ENCODE results near the gene CNTD1. TPM values are rescaled to one million over a fixed set of nuclear protein-coding genes. Genes with fewer than 3 reads are reported as not detected.

CNTD1 gene
- polyA plus RNA-seq, 1 experiment = 0.45 TPM

DNA sequence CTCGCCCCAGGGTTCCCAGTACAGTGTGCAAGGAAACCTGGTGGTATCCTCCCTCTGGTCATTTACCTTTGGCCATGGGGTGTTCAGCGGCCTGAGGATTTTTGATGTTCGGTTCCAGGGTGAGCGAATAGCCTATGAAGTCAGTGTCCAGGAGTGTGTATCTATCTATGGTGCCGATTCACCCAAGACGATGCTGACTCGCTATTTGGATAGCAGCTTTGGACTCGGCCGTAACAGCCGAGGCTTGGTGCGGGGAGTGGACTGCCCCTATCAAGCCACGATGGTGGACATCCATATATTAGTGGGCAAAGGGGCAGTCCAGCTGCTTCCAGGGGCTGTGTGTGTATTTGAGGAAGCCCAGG, 46.9 kb downstream of the CNTD1 start:
- ChIA-PET POLR2A (no interaction called here), CTCF (interaction anchor here (2.7 to 7.9 kb wide), 3 partner anchors 10 to 93 kb away, joined by 8 to 62 read pairs (median 61); no protein-coding TSS in a partner anchor)
- no peak for DNase-seq (ENCODE audit: low read depth)
- H3K36me3 ChIP-seq (ENCODE audit: control insufficient read depth, insufficient read depth, low read length) = peaks cover 15% of the 10 kb centered on the region
- H3K27me3 ChIP-seq (ENCODE audit: control insufficient read depth, insufficient read depth, low read length) = no peaks in the 10 kb centered on the region; the same call in 1 of the 2 replicates
- TF ChIP-seq, protein P1, sequence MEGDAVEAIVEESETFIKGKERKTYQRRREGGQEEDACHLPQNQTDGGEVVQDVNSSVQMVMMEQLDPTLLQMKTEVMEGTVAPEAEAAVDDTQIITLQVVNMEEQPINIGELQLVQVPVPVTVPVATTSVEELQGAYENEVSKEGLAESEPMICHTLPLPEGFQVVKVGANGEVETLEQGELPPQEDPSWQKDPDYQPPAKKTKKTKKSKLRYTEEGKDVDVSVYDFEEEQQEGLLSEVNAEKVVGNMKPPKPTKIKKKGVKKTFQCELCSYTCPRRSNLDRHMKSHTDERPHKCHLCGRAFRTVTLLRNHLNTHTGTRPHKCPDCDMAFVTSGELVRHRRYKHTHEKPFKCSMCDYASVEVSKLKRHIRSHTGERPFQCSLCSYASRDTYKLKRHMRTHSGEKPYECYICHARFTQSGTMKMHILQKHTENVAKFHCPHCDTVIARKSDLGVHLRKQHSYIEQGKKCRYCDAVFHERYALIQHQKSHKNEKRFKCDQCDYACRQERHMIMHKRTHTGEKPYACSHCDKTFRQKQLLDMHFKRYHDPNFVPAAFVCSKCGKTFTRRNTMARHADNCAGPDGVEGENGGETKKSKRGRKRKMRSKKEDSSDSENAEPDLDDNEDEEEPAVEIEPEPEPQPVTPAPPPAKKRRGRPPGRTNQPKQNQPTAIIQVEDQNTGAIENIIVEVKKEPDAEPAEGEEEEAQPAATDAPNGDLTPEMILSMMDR (IDR thresholded peaks at IDR 0.05; ENCODE audit: insufficient read depth, low read depth, low read length) = no peak
- H3K4me3 ChIP-seq (ENCODE audit: low read depth, low read length) = no peak overlapping the region

DNA sequence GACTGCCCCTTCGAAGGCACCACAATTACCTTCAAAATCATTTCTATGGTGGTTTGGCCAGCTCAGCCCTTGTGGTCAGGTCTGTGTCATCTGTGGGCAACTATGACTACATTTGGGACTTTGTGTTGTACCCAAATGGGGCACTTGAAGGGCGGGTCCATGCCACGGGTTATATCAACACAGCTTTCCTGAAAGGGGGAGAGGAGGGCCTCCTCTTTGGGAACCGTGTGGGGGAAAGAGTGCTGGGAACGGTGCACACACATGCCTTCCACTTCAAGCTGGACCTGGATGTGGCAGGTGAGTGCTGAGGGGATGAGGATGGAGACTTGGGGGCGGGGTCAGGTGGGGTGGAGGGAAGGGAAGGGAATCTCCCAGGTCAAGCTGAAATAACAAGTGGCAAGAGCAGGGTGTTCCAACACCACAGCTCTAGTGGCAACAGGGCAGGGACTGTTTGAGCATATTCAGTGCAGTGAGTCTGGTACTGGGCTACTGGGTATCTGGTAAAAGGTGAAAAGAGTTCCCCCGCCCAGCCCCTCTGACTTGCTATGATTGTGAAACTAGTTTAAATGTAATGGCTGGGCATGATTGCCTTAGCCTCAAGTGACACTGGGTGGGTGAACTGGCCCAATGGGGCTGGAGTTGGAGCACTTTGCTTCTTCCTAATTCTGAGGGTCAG, 47.4 kb downstream of the CNTD1 start:
- TF ChIP-seq, protein P1 (IDR thresholded peaks at IDR 0.05; ENCODE audit: insufficient read depth, low read depth, low read length) = no peak
- DNase-seq (ENCODE audit: low read depth) = no peak
- ChIA-PET POLR2A (interaction anchor here (0.5 kb wide), 1 partner anchor 11 kb away, joined by 4 read pairs; no protein-coding TSS in a partner anchor), CTCF (interaction anchor here (5.3 to 7.9 kb wide), 2 partner anchors 83 to 92 kb away, joined by 61 to 62 read pairs; no protein-coding TSS in a partner anchor)
- peaks cover 15% of the 10 kb centered on the region for H3K36me3 ChIP-seq (ENCODE audit: control insufficient read depth, insufficient read depth, low read length)
- no peak overlapping the region for H3K4me3 ChIP-seq (ENCODE audit: low read depth, low read length)
- H3K27me3 ChIP-seq (ENCODE audit: control insufficient read depth, insufficient read depth, low read length) = no peaks in the 10 kb centered on the region; the same call in 1 of the 2 replicates

DNA sequence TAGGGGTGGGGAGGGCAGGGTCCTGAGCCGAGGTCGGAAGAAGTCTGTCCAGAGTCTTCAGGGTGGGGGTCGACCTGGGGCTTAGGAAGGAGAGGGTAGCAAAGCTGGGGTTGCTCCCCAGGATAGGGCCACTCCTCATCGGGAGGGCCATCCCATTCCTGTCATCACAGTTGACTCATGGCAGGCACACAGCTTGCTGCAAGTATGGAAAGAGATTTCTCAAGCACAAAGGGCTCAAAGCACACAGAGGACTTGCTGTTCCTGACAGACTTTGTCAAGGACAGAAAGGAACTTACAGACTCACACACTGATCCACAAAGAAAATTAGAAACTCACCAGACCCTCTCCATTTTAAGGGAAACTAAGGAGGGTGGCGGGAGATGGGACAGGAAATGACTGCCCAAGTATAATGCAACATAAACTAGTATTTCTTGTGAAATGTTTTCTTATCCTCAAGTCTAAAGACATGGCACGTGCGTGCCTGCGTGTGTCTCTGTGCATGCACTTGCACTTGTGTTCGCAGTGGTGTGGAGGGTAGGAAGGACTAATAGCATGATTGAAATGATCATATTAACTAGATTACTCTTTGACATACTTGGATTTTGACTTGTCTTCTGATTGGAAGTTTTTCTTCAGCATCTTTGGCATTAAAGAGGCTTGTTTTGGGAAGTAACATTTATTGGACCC, 48.1 kb downstream of the CNTD1 start:
- Histone ChIP-seq H3K27me3 (ENCODE audit: control insufficient read depth, insufficient read depth, low read length) (no peaks in the 10 kb centered on the region; the same call in 1 of the 2 replicates), H3K4me3 (ENCODE audit: low read depth, low read length) (no peak overlapping the region), H3K36me3 (ENCODE audit: control insufficient read depth, insufficient read depth, low read length) (peaks cover 14% of the 10 kb centered on the region)
- no peak for DNase-seq (ENCODE audit: low read depth)
- ChIA-PET CTCF (interaction anchor here (3.5 to 7.9 kb wide), 3 partner anchors 83 to 91 kb away, joined by 18 to 62 read pairs (median 61); no protein-coding TSS in a partner anchor), POLR2A (interaction anchor here (0.5 kb wide), 1 partner anchor 11 kb away, joined by 4 read pairs; no protein-coding TSS in a partner anchor)
- TF ChIP-seq, protein P1 (IDR thresholded peaks at IDR 0.05; ENCODE audit: insufficient read depth, low read depth, low read length) = no peak

DNA sequence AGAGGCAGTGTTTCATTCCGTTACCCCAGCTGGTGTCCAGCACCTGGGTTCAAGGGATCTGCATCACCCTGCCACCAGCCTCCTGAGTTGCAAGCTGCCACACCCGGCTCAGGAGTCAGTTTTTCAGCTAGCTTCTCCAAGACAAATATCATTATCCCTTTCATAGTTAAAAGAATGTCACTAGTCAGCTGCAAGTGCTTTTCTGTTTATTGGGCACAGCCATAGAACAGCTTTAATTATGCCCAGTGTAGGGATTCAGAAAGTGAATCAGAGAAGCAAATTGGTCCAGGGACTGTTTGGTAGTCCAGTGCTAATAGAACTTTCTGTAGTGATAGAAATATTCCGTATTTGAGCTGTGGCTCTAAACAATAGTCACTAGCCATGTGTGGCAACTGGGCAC, 49.4 kb downstream of the CNTD1 start:
- Histone ChIP-seq H3K36me3 (ENCODE audit: control insufficient read depth, insufficient read depth, low read length) (peaks cover 11% of the 10 kb centered on the region), H3K4me3 (ENCODE audit: low read depth, low read length) (no peak overlapping the region), H3K27me3 (ENCODE audit: control insufficient read depth, insufficient read depth, low read length) (no peaks in the 10 kb centered on the region; the same call in 1 of the 2 replicates)
- DNase-seq (ENCODE audit: low read depth) = no peak
- ChIA-PET POLR2A (interaction anchor here (0.7 kb wide), 1 partner anchor 51 kb away, joined by 6 read pairs; no protein-coding TSS in a partner anchor), CTCF (interaction anchor here (0.7 to 7.9 kb wide), 6 partner anchors 9 to 92 kb away, joined by 3 to 61 read pairs (median 5); no protein-coding TSS in a partner anchor)
- TF ChIP-seq, protein P1 (IDR thresholded peaks at IDR 0.05; ENCODE audit: insufficient read depth, low read depth, low read length) = no peak

DNA sequence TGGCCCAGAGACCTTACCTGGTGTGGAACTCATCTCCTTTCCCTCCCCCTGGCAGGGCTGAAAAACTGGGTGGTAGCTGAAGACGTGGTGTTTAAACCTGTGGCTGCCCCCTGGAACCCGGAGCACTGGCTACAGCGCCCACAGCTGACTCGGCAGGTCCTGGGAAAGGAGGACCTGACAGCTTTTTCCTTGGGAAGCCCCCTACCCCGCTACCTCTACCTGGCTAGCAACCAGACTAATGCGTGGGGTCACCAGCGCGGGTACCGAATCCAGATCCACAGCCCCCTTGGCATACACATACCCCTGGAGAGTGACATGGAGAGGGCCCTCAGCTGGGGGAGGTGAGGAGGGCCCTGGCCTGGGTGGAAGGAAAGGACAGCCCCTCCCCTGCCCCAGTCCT, 50.4 kb downstream of the CNTD1 start:
- Histone ChIP-seq H3K4me3 (ENCODE audit: low read depth, low read length) (no peak overlapping the region), H3K27me3 (ENCODE audit: control insufficient read depth, insufficient read depth, low read length) (no peaks in the 10 kb centered on the region; the same call in 1 of the 2 replicates), H3K36me3 (ENCODE audit: control insufficient read depth, insufficient read depth, low read length) (peaks cover 8% of the 10 kb centered on the region)
- CTCF ChIA-PET = interaction anchor here (1.4 to 7.9 kb wide), 4 partner anchors 13 to 88 kb away, joined by 4 to 61 read pairs (median 12); no protein-coding TSS in a partner anchor
- TF ChIP-seq, protein P1 (IDR thresholded peaks at IDR 0.05; ENCODE audit: insufficient read depth, low read depth, low read length) = no peak
- POLR2A ChIA-PET = no interaction called here
- no peak for DNase-seq (ENCODE audit: low read depth)
